ENCODE measurements around the gene KIAA0930. TPM values are rescaled to one million over a fixed set of nuclear protein-coding genes. Genes with fewer than 3 reads are reported as not detected.
A peak's percentile ranks its signal among the peaks of the same experiment; 100 is the strongest.

KIAA0930 gene
- total RNA-seq, 4 donors from 2014 or later = 51.6 to 64.9 (median 62.0) TPM

DNA sequence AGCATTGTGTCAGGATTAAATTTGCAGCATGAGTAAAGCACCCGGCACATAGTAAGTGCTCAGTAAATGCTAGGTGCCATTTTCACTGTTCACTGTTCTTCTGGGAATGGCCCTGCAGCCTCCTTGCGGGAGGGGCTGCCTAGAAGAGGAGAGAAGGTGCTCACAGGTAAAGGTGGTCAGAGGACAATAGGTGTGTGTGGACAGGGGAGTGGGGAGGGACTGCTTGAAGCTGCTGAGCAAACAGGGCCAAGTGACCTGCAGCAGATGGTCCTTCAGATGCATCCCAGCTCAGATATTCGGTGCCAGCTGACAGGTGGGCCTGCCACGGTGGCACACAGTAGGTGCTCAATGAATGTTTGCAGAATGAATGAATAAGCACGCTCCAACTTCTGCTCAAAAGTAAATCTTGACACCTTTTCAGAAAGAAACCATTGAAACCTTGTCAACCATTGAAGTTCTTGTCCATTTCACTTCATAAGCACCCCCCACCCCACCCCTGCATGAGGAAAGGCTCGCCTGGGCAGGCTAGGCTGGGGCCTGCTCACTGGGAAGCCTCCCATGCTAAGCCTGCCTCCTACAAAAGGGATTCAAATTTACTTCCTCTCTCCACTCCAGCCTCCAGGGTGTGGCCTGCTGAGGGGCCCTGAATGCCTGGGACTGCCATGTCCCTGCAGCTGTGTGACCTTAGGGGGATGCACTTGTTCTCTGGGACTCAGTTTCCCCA is 1.6 kb downstream of the KIAA0930 start:
- Histone ChIP-seq H3K4me1 (peaks cover 0 to 78% (median 29%) of the 10 kb centered on the region in 4 donors), H3K27ac (peak overlapping the region in 1 of 4 donors; percentile 85), H3K36me3 (peaks cover 0 to 19% (median 0%) of the 10 kb centered on the region in 3 donors), H3K27me3 (no peaks in the 10 kb centered on the region), H3K9me3 (no peaks in the 10 kb centered on the region), H3K4me3 (peak overlapping the region in 2 of 4 donors; percentile 68 to 89)
- 68 to 69% methylated on average over 6 of the region's 6 CpGs for WGBS, 2 donors
- DNase-seq (ENCODE audit: low spot score in 2 of 2) = no peak
- TF ChIP-seq POLR2A (IDR thresholded peaks at IDR 0.05) (no peak), EP300 (IDR thresholded peaks at IDR 0.05) (no peak)
- TF ChIP-seq, protein P1, sequence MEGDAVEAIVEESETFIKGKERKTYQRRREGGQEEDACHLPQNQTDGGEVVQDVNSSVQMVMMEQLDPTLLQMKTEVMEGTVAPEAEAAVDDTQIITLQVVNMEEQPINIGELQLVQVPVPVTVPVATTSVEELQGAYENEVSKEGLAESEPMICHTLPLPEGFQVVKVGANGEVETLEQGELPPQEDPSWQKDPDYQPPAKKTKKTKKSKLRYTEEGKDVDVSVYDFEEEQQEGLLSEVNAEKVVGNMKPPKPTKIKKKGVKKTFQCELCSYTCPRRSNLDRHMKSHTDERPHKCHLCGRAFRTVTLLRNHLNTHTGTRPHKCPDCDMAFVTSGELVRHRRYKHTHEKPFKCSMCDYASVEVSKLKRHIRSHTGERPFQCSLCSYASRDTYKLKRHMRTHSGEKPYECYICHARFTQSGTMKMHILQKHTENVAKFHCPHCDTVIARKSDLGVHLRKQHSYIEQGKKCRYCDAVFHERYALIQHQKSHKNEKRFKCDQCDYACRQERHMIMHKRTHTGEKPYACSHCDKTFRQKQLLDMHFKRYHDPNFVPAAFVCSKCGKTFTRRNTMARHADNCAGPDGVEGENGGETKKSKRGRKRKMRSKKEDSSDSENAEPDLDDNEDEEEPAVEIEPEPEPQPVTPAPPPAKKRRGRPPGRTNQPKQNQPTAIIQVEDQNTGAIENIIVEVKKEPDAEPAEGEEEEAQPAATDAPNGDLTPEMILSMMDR (IDR thresholded peaks at IDR 0.05) = no peak

DNA sequence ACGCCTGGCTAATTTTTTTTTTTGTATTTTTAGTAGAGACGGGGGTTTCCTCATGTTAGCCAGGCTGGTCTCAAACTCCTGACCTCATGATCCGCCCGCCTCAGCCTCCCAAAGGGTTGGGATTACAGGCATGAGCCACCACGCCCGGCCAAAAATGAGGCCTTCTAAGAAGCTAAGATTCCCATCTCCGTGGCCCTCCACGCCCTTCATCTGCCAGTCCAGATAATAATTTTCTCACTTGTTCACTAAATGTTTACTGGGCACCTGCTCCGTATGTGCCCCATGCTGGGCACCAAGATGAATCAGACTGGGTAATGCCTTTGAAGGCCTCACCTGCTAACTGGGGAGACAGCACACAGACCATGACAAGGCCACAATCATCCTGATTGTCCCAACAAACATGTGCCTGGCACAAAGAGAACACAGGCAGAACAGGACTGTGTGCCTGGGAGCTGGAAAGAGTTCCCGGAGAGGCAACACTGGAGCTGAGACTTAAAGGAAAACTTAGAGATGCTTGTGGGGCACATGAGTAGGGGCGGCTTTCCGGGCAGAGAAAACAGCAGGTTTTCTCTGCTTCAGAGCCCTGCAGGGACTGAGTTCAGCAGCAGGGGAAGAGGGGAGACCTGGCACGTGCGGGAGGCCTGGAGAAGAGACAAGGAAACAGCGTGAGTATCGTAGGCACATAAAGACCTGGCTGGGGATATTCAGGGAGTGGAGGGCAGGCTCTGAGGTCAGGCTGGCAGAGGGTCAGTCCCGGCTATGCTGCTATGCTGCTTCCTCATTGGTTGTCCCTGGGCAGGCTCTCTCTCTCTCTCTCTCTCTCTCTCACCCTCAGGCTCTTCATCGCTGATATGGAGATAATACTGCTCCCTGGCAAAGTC is 2.4 kb downstream of the KIAA0930 start:
- WGBS, 2 donors = 75 to 77% methylated on average over 18 of the region's 18 CpGs
- TF ChIP-seq EP300 (IDR thresholded peaks at IDR 0.05) (no peak), POLR2A (IDR thresholded peaks at IDR 0.05) (no peak)
- TF ChIP-seq, protein P1 (IDR thresholded peaks at IDR 0.05) = no peak

DNA sequence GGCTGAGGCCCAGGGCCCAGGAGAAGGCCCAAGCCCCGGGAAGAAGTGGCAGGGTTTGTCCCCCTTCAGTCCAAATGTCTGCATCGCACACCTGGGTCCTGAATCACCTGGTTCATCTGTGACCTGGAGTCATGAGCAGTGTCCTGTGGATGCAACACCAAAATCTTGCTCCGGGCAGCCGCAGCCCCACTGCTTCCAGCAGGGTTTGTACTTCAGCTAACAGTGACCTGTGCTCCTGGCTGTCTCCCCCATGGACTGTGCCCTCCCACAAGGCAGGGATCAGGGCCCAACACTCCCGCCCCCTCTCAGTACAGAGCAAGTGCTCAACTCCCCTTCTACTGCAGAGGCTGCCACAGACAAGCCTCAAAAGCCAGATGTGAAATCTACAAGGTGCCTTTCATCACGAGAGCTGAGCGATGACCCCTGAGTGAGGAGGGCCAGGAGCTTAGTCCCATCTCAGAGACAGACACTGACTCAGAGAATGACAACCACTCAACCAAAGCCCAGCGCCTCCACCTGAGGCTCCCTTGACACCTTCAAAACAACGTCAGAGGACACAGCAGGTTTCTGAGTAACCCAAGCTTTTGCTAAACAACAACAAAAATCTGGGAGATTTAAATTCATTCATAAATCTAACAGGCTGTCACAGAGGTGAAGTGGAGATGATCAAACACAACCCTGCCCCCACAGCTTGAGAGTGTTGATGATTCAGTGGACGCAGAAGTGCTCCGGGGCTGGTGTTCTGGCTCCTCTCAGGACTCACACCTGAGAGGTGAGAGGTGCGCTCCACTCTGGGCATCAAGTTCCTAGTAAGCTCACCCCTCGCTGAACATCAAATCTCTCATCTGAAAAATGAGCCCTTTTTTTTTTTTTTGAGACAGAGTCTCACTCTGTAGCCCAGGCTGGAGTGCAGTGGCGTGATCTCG is 3.4 kb downstream of the KIAA0930 start:
- H3K4me1 ChIP-seq = peaks cover 0 to 81% (median 26%) of the 10 kb centered on the region in 4 donors

More for the DNA sequence above, 2.4 kb downstream of the KIAA0930 start:
- DNase-seq (ENCODE audit: low spot score in 2 of 2) = no peak
- peaks cover 0 to 25% (median 0%) of the 10 kb centered on the region in 3 donors for H3K36me3 ChIP-seq
- H3K4me3 ChIP-seq = no peak overlapping the region
- H3K27me3 ChIP-seq = no peaks in the 10 kb centered on the region
- peaks cover 0 to 86% (median 31%) of the 10 kb centered on the region in 4 donors for H3K4me1 ChIP-seq
- peak overlapping the region in 2 of 4 donors; percentile 6 to 44 for H3K27ac ChIP-seq
- H3K9me3 ChIP-seq = no peaks in the 10 kb centered on the region

DNA sequence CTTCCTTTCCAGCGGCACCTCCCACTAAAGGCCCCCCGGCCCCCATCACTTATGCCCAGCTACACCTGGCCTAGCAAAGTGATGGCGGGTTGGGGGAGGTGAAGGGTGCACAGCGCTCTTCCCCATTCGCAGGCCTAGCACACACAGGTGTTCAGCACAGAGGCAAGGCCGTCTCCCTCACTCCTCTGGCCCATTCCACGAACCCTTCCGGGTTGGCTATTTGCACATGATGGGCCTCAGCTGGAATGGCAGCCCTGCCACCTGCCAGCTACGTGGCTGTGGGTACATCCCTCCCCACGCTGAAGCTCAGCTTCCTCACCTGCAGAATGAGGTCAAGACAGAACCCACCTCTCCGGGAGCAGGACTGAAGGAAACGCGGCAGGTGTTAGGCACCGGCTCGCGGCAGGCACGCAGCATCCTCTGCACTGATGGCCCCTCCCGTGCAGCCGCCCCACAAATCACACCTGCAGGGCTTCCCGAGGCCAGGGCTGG is 4.8 kb downstream of the KIAA0930 start:
- no peaks in the 10 kb centered on the region for H3K27me3 ChIP-seq
- no peak overlapping the region for H3K4me3 ChIP-seq
- H3K4me1 ChIP-seq = peaks cover 0 to 78% (median 21%) of the 10 kb centered on the region in 4 donors
- 88 to 90% methylated on average over 5 to 20 of the region's 20 CpGs for WGBS, 2 donors
- TF ChIP-seq POLR2A (IDR thresholded peaks at IDR 0.05) = no peak
- no peak for TF ChIP-seq EP300 (IDR thresholded peaks at IDR 0.05)
- TF ChIP-seq, protein P1 (IDR thresholded peaks at IDR 0.05) = no peak
- peaks cover 0 to 30% (median 0%) of the 10 kb centered on the region in 3 donors for H3K36me3 ChIP-seq
- peak overlapping the region in 1 of 4 donors; percentile 43 for H3K27ac ChIP-seq
- no peak for DNase-seq (ENCODE audit: low spot score in 2 of 2)
- no peaks in the 10 kb centered on the region for H3K9me3 ChIP-seq

More for the DNA sequence above, 3.4 kb downstream of the KIAA0930 start:
- DNase-seq (ENCODE audit: low spot score in 2 of 2) = no peak
- no peak overlapping the region for H3K27ac ChIP-seq
- 86 to 88% methylated on average over 13 to 15 of the region's 15 CpGs for WGBS, 2 donors
- no peaks in the 10 kb centered on the region for H3K27me3 ChIP-seq
- H3K9me3 ChIP-seq = no peaks in the 10 kb centered on the region
- no peak overlapping the region for H3K4me3 ChIP-seq
- TF ChIP-seq POLR2A (IDR thresholded peaks at IDR 0.05) = no peak
- TF ChIP-seq, protein P1 (IDR thresholded peaks at IDR 0.05) = no peak
- no peak for TF ChIP-seq EP300 (IDR thresholded peaks at IDR 0.05)
- H3K36me3 ChIP-seq = peaks cover 0 to 29% (median 0%) of the 10 kb centered on the region in 3 donors
